ENCODE results near the gene ITFG1. TPM values are rescaled to one million over a fixed set of nuclear protein-coding genes. Genes with fewer than 3 reads are reported as not detected.
"Not testable (repeated sequence)": the region's sequence is repeated elsewhere in the genome, so short reads cannot be mapped to it uniquely, and the experiment has no call there.

Gene ITFG1
- total and polyA plus RNA-seq, 2 donors from 2014 or later, result 63.7 to 69.7 TPM

DNA sequence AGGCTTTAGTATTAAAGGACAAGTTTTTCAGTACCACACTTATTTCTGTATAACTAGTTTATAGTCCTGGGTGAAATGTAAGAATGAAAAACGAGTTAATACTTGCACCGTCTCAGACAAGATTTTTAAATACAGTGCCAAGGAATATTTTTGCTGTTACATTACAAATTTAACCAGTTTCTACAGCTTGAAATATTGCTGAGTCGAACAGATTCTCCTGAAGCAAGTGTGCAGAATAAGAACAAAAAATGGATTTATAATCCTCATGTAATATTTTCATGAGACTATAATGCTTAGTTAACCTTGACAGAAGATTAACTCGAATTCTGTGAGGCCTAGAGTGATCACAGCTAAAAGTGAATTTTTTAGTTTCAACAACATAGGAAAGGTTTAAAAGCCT, 320.2 kb downstream of the ITFG1 start:
- no peak overlapping the region for H3K9ac ChIP-seq (ENCODE audit: low read length in 3 of 3)
- H3K4me3 ChIP-seq (ENCODE audit: low read length in 3 of 3), result no peak overlapping the region
- intact Hi-C loops (cut with DNase I), result loop anchor here (5.0 kb wide), 1 partner anchor 1022 kb away; no protein-coding TSS in a partner anchor
- FAIRE-seq (no peak), DNase-seq (no peak)
- peaks cover 0 to 8% (median 5%) of the 10 kb centered on the region in 3 donors for H3K4me1 ChIP-seq (ENCODE audit: control insufficient read depth in 2 of 3, insufficient read depth in 2 of 3, low read depth in 1 of 3, low read length in 3 of 3)
- H3K27ac ChIP-seq (ENCODE audit: low read depth in 2 of 2, low read length in 2 of 2), result no peak overlapping the region
- H3K9me3 ChIP-seq (ENCODE audit: control insufficient read depth in 2 of 3, insufficient read depth in 1 of 3, low read length in 3 of 3), result no peaks in the 10 kb centered on the region
- no peak for TF ChIP-seq CTCF (IDR thresholded peaks at IDR 0.05; ENCODE audit: borderline replicate concordance, extremely low read depth, insufficient read depth)
- no peaks in the 10 kb centered on the region for H3K27me3 ChIP-seq (ENCODE audit: control insufficient read depth, insufficient read depth, low read length)
- H3K36me3 ChIP-seq (ENCODE audit: control insufficient read depth in 2 of 3, insufficient read depth in 3 of 3, low read length in 3 of 3), result no peaks in the 10 kb centered on the region

DNA sequence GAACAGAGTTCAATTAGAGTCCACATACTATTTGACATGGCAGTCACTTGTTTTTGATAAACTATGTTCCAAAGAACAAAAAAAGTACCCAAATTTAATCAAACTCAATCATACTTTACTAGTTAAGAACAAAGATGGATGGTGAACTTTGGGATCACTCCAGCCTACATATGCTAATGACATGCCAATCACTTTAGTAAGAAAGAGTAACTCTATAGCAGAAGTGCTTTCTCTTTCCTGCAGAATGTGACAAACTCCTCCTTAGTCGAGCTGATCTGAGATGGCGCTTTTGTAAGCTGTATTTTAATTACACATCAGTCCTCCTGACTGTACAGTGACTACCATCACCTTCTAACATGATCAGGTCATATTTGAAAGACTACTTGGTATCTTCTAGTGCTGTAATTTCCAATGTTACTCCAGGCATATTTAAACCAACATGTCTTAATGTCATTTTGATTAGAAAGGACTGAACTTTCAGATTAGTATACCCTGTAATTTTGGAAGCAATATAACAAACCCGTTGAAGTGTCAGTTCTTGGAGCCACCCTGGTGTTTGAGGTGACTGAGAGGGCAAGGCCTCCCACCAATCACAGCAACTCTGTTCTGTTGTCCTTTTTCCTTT, 321.2 kb downstream of the ITFG1 start:
- TF ChIP-seq CTCF (IDR thresholded peaks at IDR 0.05; ENCODE audit: borderline replicate concordance, extremely low read depth, insufficient read depth), result no peak
- intact Hi-C loops (cut with DNase I), result loop anchor here (5.0 kb wide), 1 partner anchor 1023 kb away; no protein-coding TSS in a partner anchor
- Histone ChIP-seq H3K4me3 (ENCODE audit: low read length in 3 of 3) (no peak overlapping the region), H3K9me3 (ENCODE audit: control insufficient read depth in 2 of 3, insufficient read depth in 1 of 3, low read length in 3 of 3) (no peaks in the 10 kb centered on the region), H3K4me1 (ENCODE audit: control insufficient read depth in 2 of 3, insufficient read depth in 2 of 3, low read depth in 1 of 3, low read length in 3 of 3) (peaks cover 0 to 8% (median 5%) of the 10 kb centered on the region in 3 donors), H3K36me3 (ENCODE audit: control insufficient read depth in 2 of 3, insufficient read depth in 3 of 3, low read length in 3 of 3) (no peaks in the 10 kb centered on the region), H3K27me3 (ENCODE audit: control insufficient read depth, insufficient read depth, low read length) (no peaks in the 10 kb centered on the region), H3K27ac (ENCODE audit: low read depth in 2 of 2, low read length in 2 of 2) (no peak overlapping the region), H3K9ac (ENCODE audit: low read length in 3 of 3) (no peak overlapping the region)
- FAIRE-seq (no peak), DNase-seq (no peak)

GRCh38 chr16:47137925-47138324, 322.9 kb downstream of the ITFG1 start:
- H3K4me1 ChIP-seq (ENCODE audit: control insufficient read depth in 2 of 3, insufficient read depth in 2 of 3, low read depth in 1 of 3, low read length in 3 of 3); H3K36me3 ChIP-seq (ENCODE audit: control insufficient read depth in 2 of 3, insufficient read depth in 3 of 3, low read length in 3 of 3); H3K27ac ChIP-seq (ENCODE audit: low read depth in 2 of 2, low read length in 2 of 2); DNase-seq; FAIRE-seq; H3K27me3 ChIP-seq (ENCODE audit: control insufficient read depth, insufficient read depth, low read length); intact Hi-C loops (cut with DNase I); H3K9me3 ChIP-seq (ENCODE audit: control insufficient read depth in 2 of 3, insufficient read depth in 1 of 3, low read length in 3 of 3); H3K9ac ChIP-seq (ENCODE audit: low read length in 3 of 3); H3K4me3 ChIP-seq (ENCODE audit: low read length in 3 of 3): not testable (repeated sequence)

- no peaks in the 10 kb centered on the region for H3K4me1 ChIP-seq (ENCODE audit: control insufficient read depth in 2 of 3, insufficient read depth in 2 of 3, low read depth in 1 of 3, low read length in 3 of 3)
- no peak overlapping the region for H3K27ac ChIP-seq (ENCODE audit: low read depth in 2 of 2, low read length in 2 of 2)
- no peak for DNase-seq
- intact Hi-C loops (cut with DNase I), result no loop called here
- no peak for TF ChIP-seq CTCF (IDR thresholded peaks at IDR 0.05; ENCODE audit: borderline replicate concordance, extremely low read depth, insufficient read depth)
- no peak overlapping the region for H3K4me3 ChIP-seq (ENCODE audit: low read length in 3 of 3)
- no peaks in the 10 kb centered on the region for H3K9me3 ChIP-seq (ENCODE audit: control insufficient read depth in 2 of 3, insufficient read depth in 1 of 3, low read length in 3 of 3)
- H3K36me3 ChIP-seq (ENCODE audit: control insufficient read depth in 2 of 3, insufficient read depth in 3 of 3, low read length in 3 of 3), result no peaks in the 10 kb centered on the region
- no peak for FAIRE-seq
- no peak overlapping the region for H3K9ac ChIP-seq (ENCODE audit: low read length in 3 of 3)
- H3K27me3 ChIP-seq (ENCODE audit: control insufficient read depth, insufficient read depth, low read length), result no peaks in the 10 kb centered on the region
Observed at GRCh38 chr16:47136099-47136842, 324.6 kb downstream of the ITFG1 start.

Measured in kidney (tissue), 14 donors.